Measurements from ENCODE around the gene AP1G1.

The AP1G1 gene

DNA sequence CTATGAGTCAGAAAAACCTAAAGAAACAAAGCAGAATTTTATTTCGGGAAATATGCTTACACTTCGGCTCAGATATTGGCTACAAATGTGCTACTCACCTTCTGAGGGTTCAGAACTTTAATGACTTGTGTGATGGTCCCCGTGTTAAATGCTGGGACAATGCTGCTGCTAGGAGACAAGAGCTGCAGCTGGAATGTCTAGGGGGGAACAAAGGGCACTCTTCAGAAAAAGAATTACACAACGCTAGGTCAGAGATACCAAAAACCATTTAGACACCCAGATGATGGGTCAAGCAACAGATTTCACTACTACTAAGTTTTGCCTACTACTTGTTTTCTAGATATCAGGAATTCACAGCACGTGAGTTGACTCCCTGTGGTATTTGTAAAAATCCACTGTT lies 74.1 kb downstream of the AP1G1 start:
- Histone ChIP-seq H3K36me3 (ENCODE audit: control insufficient read depth, insufficient read depth, low read length) (peaks cover 11% of the 10 kb centered on the region), H3K4me3 (ENCODE audit: insufficient read depth, low read depth, low read length) (no peak overlapping the region), H3K27me3 (ENCODE audit: control insufficient read depth, insufficient read depth, low read length, poor library complexity, severe bottlenecking) (no peaks in the 10 kb centered on the region), H3K27ac (ENCODE audit: insufficient read depth, low read depth, low read length, poor library complexity, severe bottlenecking) (peak overlapping the region; percentile 73), H3K4me1 (ENCODE audit: control insufficient read depth, insufficient read depth, low read length) (peaks cover 13% of the 10 kb centered on the region), H3K9me3 (ENCODE audit: control insufficient read depth, low read length) (no peaks in the 10 kb centered on the region)
- 79 to 82% methylated on average over 5 of the region's 5 CpGs for WGBS, 2 experiments

DNA sequence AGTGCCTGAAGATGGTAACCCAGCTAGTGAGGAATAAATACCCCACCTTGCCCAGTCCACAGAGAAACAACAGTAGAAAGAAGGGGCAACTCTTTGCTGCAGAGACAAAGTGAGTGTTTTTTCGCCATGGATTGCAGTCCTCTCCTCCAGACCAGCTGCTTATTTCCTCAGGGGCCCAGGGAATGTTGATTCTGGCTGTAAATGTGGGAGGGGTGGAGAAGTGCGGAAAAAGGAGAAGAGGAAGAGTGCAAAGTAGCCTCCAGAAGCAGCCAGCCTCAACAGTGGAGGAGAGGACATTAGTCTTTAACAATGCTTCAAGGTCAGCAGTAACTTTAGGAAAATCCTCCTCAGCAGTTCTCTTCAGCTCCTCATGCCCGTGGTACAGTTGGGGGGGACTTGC lies 76.0 kb downstream of the AP1G1 start:
- 92 to 94% methylated on average over 3 of the region's 3 CpGs for WGBS, 2 experiments
- Histone ChIP-seq H3K4me3 (ENCODE audit: insufficient read depth, low read depth, low read length) (no peak overlapping the region), H3K36me3 (ENCODE audit: control insufficient read depth, insufficient read depth, low read length) (peaks cover 5% of the 10 kb centered on the region), H3K4me1 (ENCODE audit: control insufficient read depth, insufficient read depth, low read length) (peaks cover 25% of the 10 kb centered on the region), H3K27me3 (ENCODE audit: control insufficient read depth, insufficient read depth, low read length, poor library complexity, severe bottlenecking) (no peaks in the 10 kb centered on the region), H3K9me3 (ENCODE audit: control insufficient read depth, low read length) (no peaks in the 10 kb centered on the region), H3K27ac (ENCODE audit: insufficient read depth, low read depth, low read length, poor library complexity, severe bottlenecking) (no peak overlapping the region)

DNA sequence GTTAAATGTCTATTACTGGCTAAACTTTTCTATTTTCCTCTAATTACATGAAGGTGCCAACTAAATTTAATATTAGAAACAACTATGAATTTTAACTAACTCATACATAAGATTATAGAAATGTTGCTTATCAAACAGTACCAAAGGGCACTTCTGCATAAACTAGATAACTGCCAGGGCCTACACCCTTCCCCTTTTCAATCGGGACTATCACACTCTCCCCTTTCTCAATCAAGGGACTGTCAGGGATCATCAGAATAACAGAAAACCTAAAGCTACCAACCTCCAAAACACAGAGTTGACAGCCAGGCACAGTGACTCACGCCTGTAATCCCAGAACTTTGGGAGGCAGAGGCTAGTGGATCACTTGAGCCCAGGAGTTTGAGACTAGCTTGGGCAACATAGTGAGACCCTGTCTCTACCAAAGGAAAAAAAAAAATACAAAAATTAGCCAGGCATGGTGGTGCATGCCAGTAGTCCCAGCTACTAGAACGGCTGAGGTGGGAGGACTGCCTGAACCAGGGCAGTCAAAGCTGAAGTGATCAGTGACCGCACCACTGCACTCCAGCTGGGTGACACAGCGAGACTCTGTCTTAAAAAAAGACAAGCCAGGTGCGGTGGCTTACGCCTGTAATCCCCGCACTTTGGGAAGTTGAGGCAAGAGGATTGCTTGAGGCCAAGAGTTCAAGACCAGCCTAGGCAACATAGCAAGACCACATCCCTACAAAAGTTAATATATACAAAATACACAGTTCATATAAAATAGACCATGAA lies 80.9 kb downstream of the AP1G1 start:
- no peaks in the 10 kb centered on the region for H3K9me3 ChIP-seq (ENCODE audit: control insufficient read depth, low read length)
- H3K36me3 ChIP-seq (ENCODE audit: control insufficient read depth, insufficient read depth, low read length), result peaks cover 3% of the 10 kb centered on the region
- peaks cover 21% of the 10 kb centered on the region for H3K27me3 ChIP-seq (ENCODE audit: control insufficient read depth, insufficient read depth, low read length, poor library complexity, severe bottlenecking)
- WGBS, 2 experiments, result 87 to 90% methylated on average over 8 of the region's 8 CpGs
- H3K4me1 ChIP-seq (ENCODE audit: control insufficient read depth, insufficient read depth, low read length), result peaks cover 29% of the 10 kb centered on the region
- no peak overlapping the region for H3K27ac ChIP-seq (ENCODE audit: insufficient read depth, low read depth, low read length, poor library complexity, severe bottlenecking)
- H3K4me3 ChIP-seq (ENCODE audit: insufficient read depth, low read depth, low read length), result no peak overlapping the region

DNA sequence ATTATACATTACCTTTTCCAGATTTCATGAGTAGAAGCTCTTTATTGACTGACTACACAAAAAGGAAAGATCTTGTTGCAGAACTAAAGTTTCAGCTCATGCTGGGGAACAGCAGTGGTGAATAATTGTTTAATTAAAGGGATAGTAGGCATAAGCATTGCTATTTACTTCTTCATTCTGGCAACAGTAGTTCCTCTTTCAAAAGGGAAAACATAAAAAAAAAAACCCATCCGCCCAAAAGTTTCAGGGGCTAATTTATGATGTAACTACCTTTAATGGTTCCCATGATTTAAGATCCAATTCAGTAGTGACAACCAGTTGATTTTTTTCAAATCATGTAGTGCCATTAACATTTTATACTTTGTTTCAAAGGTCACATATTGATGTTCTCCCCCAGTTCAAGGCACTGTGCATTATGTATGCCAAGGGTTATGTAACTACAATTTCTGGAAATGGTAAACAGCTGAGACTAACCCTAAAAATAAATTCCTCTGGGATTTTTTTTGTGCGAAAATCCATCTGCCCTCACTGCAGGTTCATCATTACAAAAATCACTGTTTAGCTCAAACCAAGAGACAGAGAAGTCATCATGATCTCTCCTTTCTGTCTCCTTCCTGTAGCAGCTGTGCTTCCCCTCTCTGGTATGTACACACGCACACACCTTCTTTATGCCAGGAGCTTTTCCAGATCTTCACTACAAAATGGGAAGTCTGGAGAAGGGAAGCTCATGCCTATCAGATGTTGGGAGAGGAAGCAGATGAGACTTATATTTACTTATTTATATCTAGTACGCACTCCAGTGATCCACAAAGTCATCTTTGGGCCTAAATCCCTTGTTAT lies 81.9 kb downstream of the AP1G1 start:
- Histone ChIP-seq H3K9me3 (ENCODE audit: control insufficient read depth, low read length) (no peaks in the 10 kb centered on the region), H3K4me3 (ENCODE audit: insufficient read depth, low read depth, low read length) (no peak overlapping the region), H3K27ac (ENCODE audit: insufficient read depth, low read depth, low read length, poor library complexity, severe bottlenecking) (no peak overlapping the region), H3K27me3 (ENCODE audit: control insufficient read depth, insufficient read depth, low read length, poor library complexity, severe bottlenecking) (peaks cover 21% of the 10 kb centered on the region), H3K36me3 (ENCODE audit: control insufficient read depth, insufficient read depth, low read length) (no peaks in the 10 kb centered on the region), H3K4me1 (ENCODE audit: control insufficient read depth, insufficient read depth, low read length) (peaks cover 36% of the 10 kb centered on the region)
- 82 to 93% methylated on average over 1 to 4 of the region's 4 CpGs for WGBS, 2 experiments

DNA sequence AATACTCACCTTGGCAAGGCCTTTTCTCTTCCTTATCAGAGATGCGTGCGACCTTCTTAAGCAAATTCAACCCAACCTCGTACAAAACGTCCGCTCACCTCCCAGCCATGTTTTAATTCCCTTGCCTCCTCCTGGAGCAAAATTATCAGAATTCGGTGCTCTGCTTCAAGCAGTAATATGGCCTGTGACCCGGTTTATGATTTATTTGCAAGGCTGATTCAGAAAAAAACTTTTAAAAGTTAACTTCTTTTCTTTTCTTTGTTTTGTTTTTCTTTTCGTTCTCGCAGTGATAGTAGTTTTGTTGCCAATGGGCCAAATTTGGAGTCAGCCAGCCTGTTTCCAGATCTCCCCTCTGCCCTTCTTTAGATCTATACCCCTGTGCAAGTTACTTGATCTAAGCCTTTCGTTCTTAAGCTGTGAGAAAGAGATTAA lies 84.3 kb downstream of the AP1G1 start, which contains the start of gene PHLPP2:
Gene PHLPP2, minus strand, starts transcription at position 382 of the 432 bp plus-strand sequence. CDS start 9,906 bp downstream, outside the sequence.
- no peaks in the 10 kb centered on the region for H3K9me3 ChIP-seq (ENCODE audit: control insufficient read depth, low read length)
- H3K27me3 ChIP-seq (ENCODE audit: control insufficient read depth, insufficient read depth, low read length, poor library complexity, severe bottlenecking), result peaks cover 21% of the 10 kb centered on the region
- peak within 1 kb of the TSS; percentile 82 for H3K4me3 ChIP-seq (ENCODE audit: insufficient read depth, low read depth, low read length)
- 37 to 39% methylated on average over 10 of the region's 10 CpGs for WGBS, 2 experiments
- H3K4me1 ChIP-seq (ENCODE audit: control insufficient read depth, insufficient read depth, low read length), result peaks cover 21% of the 10 kb centered on the region
- peak within 1 kb of the TSS; percentile 67 for H3K27ac ChIP-seq (ENCODE audit: insufficient read depth, low read depth, low read length, poor library complexity, severe bottlenecking)
- no peaks in the 10 kb centered on the region for H3K36me3 ChIP-seq (ENCODE audit: control insufficient read depth, insufficient read depth, low read length)

DNA sequence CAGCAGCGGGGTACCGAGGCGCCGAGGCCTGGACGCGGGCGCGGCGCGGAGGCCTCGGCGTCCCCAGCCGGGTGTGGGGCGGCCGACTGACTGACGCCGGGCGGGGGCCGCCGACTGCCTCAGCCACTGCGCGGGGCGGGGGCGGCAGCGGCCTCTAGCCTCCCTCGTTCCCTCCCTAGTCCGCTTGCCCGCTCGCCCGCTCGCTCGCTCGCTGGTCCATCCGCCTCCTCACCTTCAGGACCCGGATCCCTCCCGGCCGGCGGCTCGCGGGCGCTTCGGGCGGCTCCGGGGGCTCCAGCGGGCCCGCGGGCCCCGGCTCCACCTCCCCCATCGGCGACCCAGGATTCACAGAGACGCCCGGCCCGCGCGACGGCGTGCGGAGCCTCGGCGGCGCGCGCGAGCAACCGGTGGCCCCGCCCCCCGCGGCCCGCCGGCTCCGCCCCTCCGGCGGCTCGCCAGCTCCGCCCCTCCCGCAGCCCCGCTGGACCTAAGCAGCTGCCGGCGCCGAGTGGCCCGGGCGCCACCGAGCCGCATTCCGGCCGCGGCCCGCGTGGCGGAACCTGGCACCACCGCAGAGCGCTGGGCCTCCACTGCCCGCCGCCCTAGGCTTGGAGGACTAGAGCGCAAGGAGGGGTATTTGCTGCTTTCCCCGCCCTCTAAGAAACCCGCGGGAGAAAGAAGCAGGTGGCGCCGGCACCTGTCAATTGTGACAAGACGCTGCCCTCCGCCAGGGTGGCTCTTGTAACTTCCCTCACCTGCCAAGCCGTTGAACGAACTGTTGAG lies 84.9 kb downstream of the AP1G1 start:
- peak overlapping the region; percentile 83 for H3K27ac ChIP-seq (ENCODE audit: insufficient read depth, low read depth, low read length, poor library complexity, severe bottlenecking)
- peaks cover 21% of the 10 kb centered on the region for H3K27me3 ChIP-seq (ENCODE audit: control insufficient read depth, insufficient read depth, low read length, poor library complexity, severe bottlenecking)
- peak overlapping the region; percentile 82 for H3K4me3 ChIP-seq (ENCODE audit: insufficient read depth, low read depth, low read length)
- H3K9me3 ChIP-seq (ENCODE audit: control insufficient read depth, low read length), result no peaks in the 10 kb centered on the region
- no peaks in the 10 kb centered on the region for H3K36me3 ChIP-seq (ENCODE audit: control insufficient read depth, insufficient read depth, low read length)
- WGBS, 2 experiments, result 0% methylated on average over 104 of the region's 104 CpGs
- peaks cover 15% of the 10 kb centered on the region for H3K4me1 ChIP-seq (ENCODE audit: control insufficient read depth, insufficient read depth, low read length)

DNA sequence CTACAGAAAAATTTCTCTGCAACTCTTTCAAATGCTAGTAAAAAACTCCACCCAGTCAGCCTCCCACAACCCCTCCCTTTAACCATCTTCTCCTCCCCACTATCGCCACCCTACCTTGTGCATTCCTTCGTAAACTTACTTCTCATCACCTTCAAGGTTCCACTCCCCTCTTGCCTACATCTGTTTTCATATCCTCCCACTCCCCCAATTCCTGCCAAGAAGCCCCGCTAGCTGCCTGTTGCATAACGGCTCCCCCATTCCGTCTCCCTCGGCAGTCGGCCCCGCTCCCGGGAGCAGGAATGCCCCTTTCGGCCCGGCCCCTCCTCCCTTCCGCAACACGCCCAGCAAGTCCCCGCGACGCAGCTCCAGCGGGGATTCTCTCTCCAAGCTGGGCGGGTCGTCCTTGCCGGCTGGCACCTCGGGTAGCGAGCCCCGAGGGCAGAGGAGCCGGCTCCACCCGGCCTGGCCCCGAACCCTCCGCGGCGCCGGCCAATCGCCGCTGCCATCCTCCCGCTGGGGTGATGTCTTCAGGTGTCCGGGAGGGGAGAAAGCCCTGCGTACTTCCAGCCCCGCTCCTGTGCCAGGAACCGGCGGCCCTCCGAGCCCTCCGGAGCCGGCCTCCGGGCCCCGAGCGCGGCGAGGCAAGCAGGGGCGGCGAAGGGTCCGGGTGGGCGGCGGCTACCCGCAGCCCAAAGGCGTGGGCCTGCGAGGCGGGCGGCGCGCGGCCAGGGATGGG lies 85.7 kb downstream of the AP1G1 start:
- 0% methylated on average over 59 of the region's 59 CpGs for WGBS, 2 experiments
- Histone ChIP-seq H3K27ac (ENCODE audit: insufficient read depth, low read depth, low read length, poor library complexity, severe bottlenecking) (peak overlapping the region; percentile 83), H3K27me3 (ENCODE audit: control insufficient read depth, insufficient read depth, low read length, poor library complexity, severe bottlenecking) (peaks cover 21% of the 10 kb centered on the region), H3K9me3 (ENCODE audit: control insufficient read depth, low read length) (no peaks in the 10 kb centered on the region), H3K36me3 (ENCODE audit: control insufficient read depth, insufficient read depth, low read length) (no peaks in the 10 kb centered on the region), H3K4me1 (ENCODE audit: control insufficient read depth, insufficient read depth, low read length) (peaks cover 11% of the 10 kb centered on the region), H3K4me3 (ENCODE audit: insufficient read depth, low read depth, low read length) (peak overlapping the region; percentile 82)

DNA sequence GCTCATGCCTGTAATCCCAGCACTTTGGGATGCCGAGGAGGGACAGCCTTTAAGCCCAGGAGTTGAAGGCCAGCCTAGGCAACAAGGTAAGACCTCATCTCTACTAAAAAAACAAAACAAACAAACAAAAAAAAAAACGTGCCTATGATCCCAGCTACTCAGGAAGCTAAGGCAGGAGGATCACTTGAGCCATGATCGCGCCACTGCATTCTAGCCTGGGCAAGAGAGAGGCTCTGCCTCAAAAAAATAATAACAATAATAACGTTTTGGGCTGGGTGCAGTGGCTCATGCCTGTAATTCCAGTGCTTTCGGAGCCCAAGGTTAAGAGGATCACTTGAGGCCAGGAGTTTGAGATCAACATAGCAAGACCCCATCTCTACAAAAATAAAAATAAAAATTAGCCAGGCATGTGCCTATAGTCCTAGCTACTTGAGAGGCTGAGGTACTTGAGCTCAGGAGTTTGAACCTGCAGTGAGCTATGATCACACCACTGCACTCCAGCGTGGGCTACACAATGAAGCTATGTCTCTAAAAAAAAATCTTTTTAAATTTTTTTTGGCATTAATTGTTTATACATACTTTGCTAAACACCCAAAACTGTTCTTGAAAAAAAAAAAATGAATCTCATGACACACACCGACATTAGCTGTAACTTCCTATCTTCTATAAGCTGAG lies 87.4 kb downstream of the AP1G1 start:
- 76 to 78% methylated on average over 7 to 8 of the region's 8 CpGs for WGBS, 2 experiments
- Histone ChIP-seq H3K9me3 (ENCODE audit: control insufficient read depth, low read length) (no peaks in the 10 kb centered on the region), H3K36me3 (ENCODE audit: control insufficient read depth, insufficient read depth, low read length) (no peaks in the 10 kb centered on the region), H3K27me3 (ENCODE audit: control insufficient read depth, insufficient read depth, low read length, poor library complexity, severe bottlenecking) (peaks cover 21% of the 10 kb centered on the region), H3K4me3 (ENCODE audit: insufficient read depth, low read depth, low read length) (no peak overlapping the region), H3K4me1 (ENCODE audit: control insufficient read depth, insufficient read depth, low read length) (peaks cover 11% of the 10 kb centered on the region), H3K27ac (ENCODE audit: insufficient read depth, low read depth, low read length, poor library complexity, severe bottlenecking) (no peak overlapping the region)

DNA sequence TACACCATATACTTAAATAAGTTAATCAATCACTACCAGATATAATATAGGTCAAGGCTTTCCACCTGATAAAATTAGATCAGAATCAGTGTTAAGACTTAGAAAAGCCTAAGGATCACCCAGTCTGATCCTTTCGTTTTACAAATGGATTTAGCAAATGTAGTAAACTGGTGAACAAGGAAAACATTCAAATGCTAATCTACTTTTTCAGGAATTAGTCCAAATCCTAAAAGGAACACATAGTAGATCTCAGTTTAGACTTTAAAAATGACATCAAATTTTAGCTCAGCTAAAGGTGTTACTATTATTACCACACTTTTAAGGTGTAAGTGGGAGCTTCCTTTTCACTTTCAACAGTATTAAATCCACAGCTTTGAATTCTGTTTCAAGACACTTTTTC lies 96.1 kb downstream of the AP1G1 start:
- WGBS, 2 experiments, result 50% methylated on average over 1 of the region's 1 CpG; no CpG with 5 or more reads in 1 of the 2 experiments
- Histone ChIP-seq H3K36me3 (ENCODE audit: control insufficient read depth, insufficient read depth, low read length) (peaks cover 4% of the 10 kb centered on the region), H3K27ac (ENCODE audit: insufficient read depth, low read depth, low read length, poor library complexity, severe bottlenecking) (no peak overlapping the region), H3K4me1 (ENCODE audit: control insufficient read depth, insufficient read depth, low read length) (no peaks in the 10 kb centered on the region), H3K9me3 (ENCODE audit: control insufficient read depth, low read length) (no peaks in the 10 kb centered on the region), H3K4me3 (ENCODE audit: insufficient read depth, low read depth, low read length) (no peak overlapping the region), H3K27me3 (ENCODE audit: control insufficient read depth, insufficient read depth, low read length, poor library complexity, severe bottlenecking) (no peaks in the 10 kb centered on the region)
